ENCODE data around the gene ADAP1.
"Not testable (repeated sequence)": the region's sequence is repeated elsewhere in the genome, so short reads cannot be mapped to it uniquely, and the experiment has no call there.

The ADAP1 gene

DNA sequence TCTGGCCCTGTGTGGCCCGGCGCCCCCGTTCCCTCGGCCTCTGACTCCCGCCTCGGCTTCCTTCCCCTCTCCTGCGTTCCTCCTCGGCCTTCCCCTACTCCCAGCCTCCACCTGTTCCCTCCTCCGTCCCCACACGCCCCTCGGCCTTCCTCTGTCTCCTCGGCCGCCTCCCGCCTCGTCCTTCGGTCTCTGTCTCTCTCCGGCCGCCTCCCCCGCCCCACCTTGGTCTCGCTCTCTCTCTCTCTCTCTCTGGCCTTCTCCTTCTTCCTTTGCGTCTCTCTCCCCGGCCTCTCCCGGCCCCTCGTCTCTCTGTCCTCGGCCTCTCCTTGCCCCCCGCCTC lies 77.5 kb downstream of the ADAP1 start:
- peak overlapping the region; percentile 88 to 98 (median 90) for H3K9ac ChIP-seq
- peaks cover 50 to 70% (median 65%) of the 10 kb centered on the region in 10 experiments for H3K4me1 ChIP-seq
- H3K27ac ChIP-seq: peak overlapping the region; percentile 72 to 89 (median 87)
- peaks cover 39 to 49% (median 41%) of the 10 kb centered on the region in 11 experiments for H4K20me1 ChIP-seq
- H3K4me3 ChIP-seq: peak overlapping the region; percentile 80 to 98 (median 94)
- H3K4me2 ChIP-seq: peak overlapping the region; percentile 25 to 94 (median 58); a peak in 20 of 22 replicates
- no peak for TF ChIP-seq Cebpa-rat (IDR thresholded peaks at IDR 0.05)
- no peaks in the 10 kb centered on the region for H3K27me3 ChIP-seq
- H3K36me3 ChIP-seq: peaks cover 22 to 70% (median 59%) of the 10 kb centered on the region in 11 experiments
- H3K9me3 ChIP-seq (replicated peaks in 1 of 11): peaks cover 0 to 4% (median 0%) of the 10 kb centered on the region in 11 experiments; a peak in 2 of 22 replicates

DNA sequence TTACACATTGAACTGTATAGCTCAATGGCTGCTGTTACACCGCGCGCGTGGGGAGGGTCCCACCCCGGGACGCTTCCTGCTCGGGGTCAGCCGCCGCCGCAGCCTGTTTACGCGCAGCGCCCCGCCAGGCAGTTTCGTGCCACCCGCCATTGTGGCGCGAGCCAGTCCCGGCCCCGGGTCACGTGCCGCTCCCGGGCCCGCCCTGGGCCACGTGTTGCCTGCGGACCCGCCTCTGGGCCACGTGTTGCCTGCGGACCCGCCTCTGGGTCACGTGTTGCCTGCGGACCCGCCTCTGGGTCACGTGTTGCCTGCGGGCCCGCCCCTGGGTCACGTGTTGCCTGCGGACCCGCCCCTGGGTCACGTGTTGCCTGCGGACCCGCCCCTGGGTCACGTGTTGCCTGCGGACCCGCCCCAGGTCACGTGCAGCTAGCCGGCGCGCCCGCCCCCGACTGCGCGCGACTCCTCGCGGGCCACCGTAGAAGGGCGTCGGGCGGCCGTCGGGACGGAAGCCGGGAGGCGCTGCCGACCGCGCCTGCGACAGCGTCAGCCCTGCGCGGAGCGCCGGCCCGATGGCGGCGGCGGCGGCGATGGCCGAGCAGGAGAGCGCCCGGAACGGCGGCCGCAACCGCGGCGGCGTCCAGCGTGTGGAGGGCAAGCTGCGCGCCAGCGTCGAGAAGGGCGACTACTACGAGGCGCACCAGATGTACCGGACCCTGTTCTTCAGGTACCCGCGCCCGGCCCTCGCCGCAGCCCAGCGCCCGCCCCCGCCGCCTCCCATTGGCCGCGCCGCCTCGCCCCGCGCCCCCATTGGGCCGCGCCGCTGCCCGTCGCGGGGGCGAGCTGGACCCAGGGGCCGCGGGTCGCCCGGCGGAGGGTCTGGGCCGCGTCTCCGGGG lies 78.2 kb downstream of the ADAP1 start, which contains the start of gene GET4:
Gene GET4 (plus strand): TSS at position 478 of the 895 bp plus-strand sequence. CDS start 92 bp downstream, at position 570.
- Histone ChIP-seq H3K27ac (peak within 1 kb of the TSS; percentile 72 to 89 (median 87)), H3K4me3 (peak within 1 kb of the TSS; percentile 80 to 98 (median 94)), H3K4me1 (peaks cover 49 to 72% (median 65%) of the 10 kb centered on the region in 10 experiments), H3K4me2 (peak within 1 kb of the TSS; percentile 58 to 94 (median 67)), H3K36me3 (peaks cover 24 to 71% (median 61%) of the 10 kb centered on the region in 11 experiments), H4K20me1 (peaks cover 33 to 46% (median 35%) of the 10 kb centered on the region in 11 experiments; a peak in 21 of 22 replicates), H3K9me3 (replicated peaks in 1 of 11) (peaks cover 0 to 4% (median 0%) of the 10 kb centered on the region in 11 experiments; a peak in 2 of 22 replicates), H3K9ac (peak within 1 kb of the TSS; percentile 88 to 98 (median 90)), H3K27me3 (no peaks in the 10 kb centered on the region)
- TF ChIP-seq Cebpa-rat (IDR thresholded peaks at IDR 0.05): no peak

DNA sequence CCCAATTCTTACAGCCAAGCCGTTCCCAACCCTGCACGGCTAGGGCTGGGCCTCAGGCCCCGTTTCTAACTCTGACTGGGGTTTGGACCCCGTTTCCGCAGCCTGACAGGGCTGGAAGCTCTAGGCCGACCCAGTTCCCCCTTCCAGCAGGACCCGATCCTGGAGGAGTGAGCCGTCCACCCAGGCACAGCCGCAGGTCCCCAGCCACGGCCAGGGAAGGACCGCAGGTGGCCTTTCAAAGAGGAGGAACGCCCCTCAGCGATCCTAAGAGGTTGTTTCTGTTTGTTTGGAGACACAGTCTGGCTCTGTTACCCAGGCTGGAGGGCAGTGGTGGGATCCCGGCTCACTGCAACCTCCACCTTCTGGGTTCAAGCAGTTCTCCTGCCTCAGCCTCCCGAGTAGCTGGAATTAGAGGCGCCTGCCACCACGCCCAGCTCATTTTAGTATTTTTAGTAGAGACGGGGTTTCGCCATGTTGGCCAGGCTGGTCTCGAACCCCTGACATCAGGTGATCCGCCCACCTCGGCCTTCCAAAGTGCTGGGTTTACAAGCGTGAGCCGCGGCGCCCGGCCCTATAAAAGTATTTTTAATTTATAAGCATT lies 78.9 kb downstream of the ADAP1 start:
- H3K4me2 ChIP-seq: peak overlapping the region; percentile 47 to 87 (median 67)
- H3K27me3 ChIP-seq: no peaks in the 10 kb centered on the region
- H3K4me1 ChIP-seq: peaks cover 49 to 70% (median 62%) of the 10 kb centered on the region in 10 experiments
- H3K36me3 ChIP-seq: peaks cover 31 to 75% (median 63%) of the 10 kb centered on the region in 11 experiments
- H3K4me3 ChIP-seq: peak overlapping the region in 6 of 10 experiments; percentile 20 to 44 (median 30); a peak in 10 of 20 replicates
- H3K27ac ChIP-seq: peak overlapping the region; percentile 72 to 87 (median 81); a peak in 21 of 22 replicates
- peak overlapping the region; percentile 50 to 72 (median 66); a peak in 20 of 22 replicates for H3K9ac ChIP-seq
- peaks cover 27 to 44% (median 29%) of the 10 kb centered on the region in 11 experiments; a peak in 21 of 22 replicates for H4K20me1 ChIP-seq
- no peak for TF ChIP-seq Cebpa-rat (IDR thresholded peaks at IDR 0.05)
- H3K9me3 ChIP-seq (replicated peaks in 1 of 11): peaks cover 0 to 4% (median 0%) of the 10 kb centered on the region in 11 experiments; a peak in 2 of 22 replicates

DNA sequence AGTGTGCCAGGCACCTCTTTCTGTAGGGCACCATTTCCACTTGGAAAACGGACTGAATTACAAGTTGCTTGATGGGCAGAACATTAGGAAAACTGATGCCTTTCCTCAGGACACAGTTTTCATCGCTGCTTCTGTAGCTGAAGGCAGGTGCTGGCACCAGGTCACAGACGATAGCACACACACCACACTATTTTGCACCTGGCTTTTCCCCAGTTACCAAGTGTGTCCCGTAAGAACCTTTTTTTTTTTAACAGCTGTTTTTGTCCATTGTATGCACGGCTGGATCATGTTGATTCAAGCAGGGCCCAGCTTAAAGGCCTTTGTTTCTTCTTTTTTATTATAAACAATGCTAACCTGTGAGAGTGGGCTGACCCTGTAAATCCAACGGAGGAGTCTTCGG lies 79.4 kb downstream of the ADAP1 start:
- Histone ChIP-seq H3K27me3 (no peaks in the 10 kb centered on the region), H4K20me1 (peaks cover 22 to 42% (median 23%) of the 10 kb centered on the region in 11 experiments; a peak in 21 of 22 replicates), H3K27ac (peak overlapping the region in 10 of 11 experiments; percentile 72 to 87 (median 82); a peak in 18 of 22 replicates), H3K4me1 (peaks cover 49 to 65% (median 57%) of the 10 kb centered on the region in 10 experiments), H3K4me3 (no peak overlapping the region; a peak in 1 of 20 replicates), H3K36me3 (peaks cover 36 to 75% (median 65%) of the 10 kb centered on the region in 11 experiments), H3K4me2 (peak overlapping the region; percentile 6 to 87 (median 62); a peak in 19 of 22 replicates), H3K9ac (peak overlapping the region in 5 of 11 experiments; percentile 54 to 72 (median 66); a peak in 7 of 22 replicates), H3K9me3 (replicated peaks in 1 of 11) (peaks cover 0 to 4% (median 0%) of the 10 kb centered on the region in 11 experiments; a peak in 2 of 22 replicates)
- TF ChIP-seq Cebpa-rat (IDR thresholded peaks at IDR 0.05): no peak

DNA sequence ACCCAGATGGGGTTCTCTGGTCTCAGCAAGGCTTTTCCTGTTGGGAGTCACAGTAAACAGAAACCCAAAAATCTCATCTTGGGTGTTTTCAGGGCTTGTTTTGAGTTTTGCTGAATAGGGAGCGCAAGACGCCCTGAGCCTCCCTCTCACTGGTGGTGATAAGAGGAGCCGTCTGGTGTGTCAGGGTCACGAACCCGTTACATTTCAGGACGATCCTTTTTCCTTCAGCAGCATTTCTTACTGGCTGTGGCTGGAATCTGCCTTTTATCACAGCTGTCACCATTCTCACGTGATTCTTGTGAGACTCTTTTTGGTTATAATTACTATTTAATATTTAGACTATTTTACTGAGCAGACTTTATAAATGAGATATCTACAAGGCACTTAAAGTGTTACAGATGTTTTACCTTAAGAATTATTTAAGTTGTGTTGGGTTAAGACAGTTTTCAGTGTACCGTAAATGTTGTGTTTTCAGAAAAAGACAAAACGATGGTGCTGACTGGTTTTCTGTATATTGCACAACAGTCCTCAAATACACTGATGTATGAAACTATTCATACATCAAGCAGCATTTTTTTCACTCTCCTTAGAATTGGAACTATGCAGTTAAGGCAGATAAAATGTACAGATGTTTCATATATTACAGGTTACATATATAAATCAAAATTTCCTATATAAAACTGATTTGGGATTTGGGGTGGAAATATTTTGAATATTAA lies 80.3 kb downstream of the ADAP1 start:
- Histone ChIP-seq H3K4me1 (peaks cover 40 to 56% (median 48%) of the 10 kb centered on the region in 10 experiments), H3K27me3 (no peaks in the 10 kb centered on the region), H4K20me1 (peaks cover 14 to 40% (median 16%) of the 10 kb centered on the region in 11 experiments; a peak in 21 of 22 replicates), H3K9ac (peak overlapping the region in 8 of 11 experiments; percentile 4 to 28 (median 24); a peak in 8 of 22 replicates), H3K36me3 (peaks cover 42 to 75% (median 69%) of the 10 kb centered on the region in 11 experiments), H3K9me3 (replicated peaks in 1 of 11) (peaks cover 0 to 4% (median 0%) of the 10 kb centered on the region in 11 experiments; a peak in 2 of 22 replicates), H3K4me3 (no peak overlapping the region), H3K4me2 (peak overlapping the region; percentile 3 to 87 (median 39); a peak in 21 of 22 replicates), H3K27ac (peak overlapping the region; percentile 43 to 73 (median 61); a peak in 20 of 22 replicates)
- peak in 2 of 11 experiments; percentile 13 to 53; a peak in 1 of 22 replicates for TF ChIP-seq Cebpa-rat (IDR thresholded peaks at IDR 0.05)

DNA sequence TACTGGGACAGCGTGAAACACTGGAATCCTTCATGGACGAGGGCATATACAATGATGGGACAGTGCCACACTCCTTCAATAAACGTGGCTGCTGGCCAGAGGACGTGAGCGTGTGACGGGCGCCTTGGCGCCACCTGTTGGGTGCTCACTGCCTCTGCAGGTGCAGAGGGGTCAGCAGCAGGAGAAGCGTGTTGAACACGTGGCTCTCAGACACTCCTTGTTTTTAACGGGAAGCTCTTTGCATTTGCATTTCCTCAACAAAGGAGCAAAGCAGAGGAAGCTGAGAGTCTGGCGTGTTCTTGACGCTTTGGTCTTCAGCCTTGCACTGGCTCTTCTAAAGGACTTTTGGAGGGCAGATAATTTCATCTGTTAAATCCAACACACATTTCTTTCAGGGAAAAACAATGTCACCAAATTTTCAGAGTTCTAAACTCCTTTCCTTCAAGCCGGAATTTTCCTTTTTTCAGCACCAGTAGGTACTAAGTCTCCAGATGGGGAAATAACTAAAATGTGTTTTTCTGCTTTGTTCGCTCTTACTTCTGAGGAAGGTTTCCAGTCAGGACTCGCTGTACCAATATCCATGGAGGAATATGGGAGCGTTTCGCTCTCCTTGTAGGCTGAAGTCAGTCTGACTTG lies 81.0 kb downstream of the ADAP1 start:
- peaks cover 33 to 49% (median 41%) of the 10 kb centered on the region in 10 experiments for H3K4me1 ChIP-seq
- H4K20me1 ChIP-seq: peaks cover 7 to 40% (median 14%) of the 10 kb centered on the region in 11 experiments; a peak in 20 of 22 replicates
- H3K9me3 ChIP-seq (replicated peaks in 1 of 11): peaks cover 0 to 4% (median 0%) of the 10 kb centered on the region in 11 experiments; a peak in 2 of 22 replicates
- peaks cover 42 to 75% (median 69%) of the 10 kb centered on the region in 11 experiments for H3K36me3 ChIP-seq
- peak overlapping the region; percentile 3 to 87 (median 39); a peak in 21 of 22 replicates for H3K4me2 ChIP-seq
- TF ChIP-seq Cebpa-rat (IDR thresholded peaks at IDR 0.05): no peak
- H3K9ac ChIP-seq: peak overlapping the region in 9 of 11 experiments; percentile 4 to 28 (median 23); a peak in 9 of 22 replicates
- H3K27me3 ChIP-seq: no peaks in the 10 kb centered on the region
- peak overlapping the region; percentile 43 to 73 (median 61); a peak in 20 of 22 replicates for H3K27ac ChIP-seq
- H3K4me3 ChIP-seq: no peak overlapping the region

DNA sequence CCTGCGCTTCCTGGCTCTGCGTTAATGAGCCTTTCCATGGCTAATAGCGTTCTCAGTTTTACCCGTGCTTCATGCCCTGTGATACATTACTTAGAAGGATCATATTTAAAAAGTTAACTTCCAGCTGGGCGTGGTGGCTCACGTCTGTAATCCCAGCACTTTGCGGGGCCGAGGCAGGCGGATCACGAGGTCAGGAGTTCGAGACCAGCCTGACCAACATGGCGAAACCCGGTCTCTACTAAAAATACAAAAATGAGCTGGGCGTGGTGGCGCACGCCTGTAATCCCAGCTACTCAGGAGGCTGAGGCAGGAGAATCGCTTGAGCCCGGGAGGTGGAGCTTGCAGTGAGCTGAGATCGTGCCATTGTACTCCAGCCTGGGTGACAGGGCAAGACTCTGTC lies 81.8 kb downstream of the ADAP1 start:
- H3K4me3 ChIP-seq: not testable (repeated sequence)

More for the DNA sequence above, 81.8 kb downstream of the ADAP1 start:
- not testable (repeated sequence) for H3K27me3 ChIP-seq; H3K9ac ChIP-seq; H3K9me3 ChIP-seq (replicated peaks in 1 of 11)
- peaks cover 0 to 40% (median 7%) of the 10 kb centered on the region in 11 experiments; a peak in 11 of 22 replicates for H4K20me1 ChIP-seq
- peak overlapping the region in 6 of 11 experiments; percentile 9 to 67 (median 46); a peak in 8 of 22 replicates for H3K27ac ChIP-seq
- peaks cover 48 to 82% (median 74%) of the 10 kb centered on the region in 11 experiments for H3K36me3 ChIP-seq
- peaks cover 27 to 46% (median 35%) of the 10 kb centered on the region in 10 experiments for H3K4me1 ChIP-seq
- H3K4me2 ChIP-seq: peak overlapping the region in 5 of 11 experiments; percentile 29 to 87 (median 44); a peak in 8 of 22 replicates

Data from BLaER1 treated with 17β-estradiol and CSF1 and Interleukin-3, amounts not matched to agents 10 nM and 100 nM (cell line).